Activated CD8-positive, alpha-beta memory T cell treated with anti-CD3 and anti-CD28 coated beads for 36 hours (primary cell): ENCODE results near the gene SPTLC2. TPM values are rescaled to one million over a fixed set of nuclear protein-coding genes. Genes with fewer than 3 reads are reported as not detected.
"Not testable (repeated sequence)": the region's sequence is repeated elsewhere in the genome, so short reads cannot be mapped to it uniquely, and the experiment has no call there.

Source experiments
- CTCF ChIA-PET: fragments of 350-600 bp; sonication (Branson Sonifier 250); formaldehyde crosslinking; loops from one replicate; lab custom pipeline; 2021; ENCODE audit warnings: antibody characterized with exemption; lab: Charles Lee
- POLR2A ChIA-PET: fragments of 350-600 bp; sonication (Branson Sonifier 250); formaldehyde crosslinking; loops from one replicate; lab custom pipeline; 2021; ENCODE audit warnings: antibody characterized with exemption; lab: Charles Lee
- total RNA-seq, 2 experiments: library from RNA; stranded (reverse); gene quantifications; one replicate each; pipeline ENCODE4 v1.2.3, GENCODE V29; 2021

The SPTLC2 gene
- total RNA-seq, 2 experiments from 2014 or later = 23.4 to 28.7 TPM

DNA sequence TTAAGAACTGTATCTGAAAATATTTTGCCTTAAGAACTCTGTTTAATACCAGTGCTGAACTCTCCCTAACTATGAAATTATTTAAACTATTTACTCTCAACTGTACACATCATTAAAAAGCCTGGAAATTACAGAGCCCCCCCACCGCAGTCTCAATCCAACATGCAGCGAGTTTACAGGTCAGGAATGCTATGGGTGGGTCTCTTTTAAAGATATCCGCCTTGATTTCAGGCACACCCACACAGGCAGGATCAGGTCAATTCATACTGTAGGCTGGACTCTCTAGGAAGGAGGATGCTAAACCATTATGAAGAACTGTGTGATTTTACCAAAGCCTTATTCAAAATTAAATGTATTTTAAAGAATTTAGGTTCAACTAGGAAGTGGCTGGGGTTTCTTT lies 16.5 kb downstream of the SPTLC2 start:
- ChIA-PET CTCF (no interaction called here), POLR2A (no interaction called here)

DNA sequence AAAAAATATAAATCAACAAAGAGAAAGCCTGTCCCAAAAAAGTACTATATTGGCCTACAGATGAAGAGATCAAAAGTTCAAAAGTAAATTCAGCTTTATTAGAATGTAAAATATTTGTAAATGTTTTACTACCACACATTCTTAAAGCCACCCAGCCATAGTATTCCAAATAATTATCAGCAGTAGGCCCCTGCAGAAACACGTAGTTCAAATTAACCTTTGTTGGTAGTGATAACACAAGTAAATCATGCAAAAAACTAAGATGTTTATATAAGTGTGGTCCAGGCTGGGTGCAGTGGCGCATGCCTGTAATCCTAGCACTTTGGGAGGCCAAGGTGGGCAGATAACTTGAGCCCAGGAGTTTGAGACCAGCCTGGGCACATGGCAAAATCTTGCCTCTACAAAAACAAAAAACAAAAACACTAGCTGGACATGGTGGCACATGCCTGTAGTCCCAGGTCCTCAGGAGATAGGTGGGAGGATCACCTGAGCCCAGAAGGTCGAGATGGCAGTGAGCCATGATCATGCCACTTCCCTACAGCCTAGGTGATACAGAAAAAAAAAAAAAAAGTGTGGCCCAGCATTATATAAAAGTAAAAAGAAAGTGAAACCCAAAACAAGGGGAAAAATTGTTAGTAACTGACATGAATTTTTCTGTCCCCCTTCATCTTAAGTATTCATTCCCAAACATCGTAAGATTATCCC lies 17.9 kb downstream of the SPTLC2 start:
- POLR2A ChIA-PET = no interaction called here

DNA sequence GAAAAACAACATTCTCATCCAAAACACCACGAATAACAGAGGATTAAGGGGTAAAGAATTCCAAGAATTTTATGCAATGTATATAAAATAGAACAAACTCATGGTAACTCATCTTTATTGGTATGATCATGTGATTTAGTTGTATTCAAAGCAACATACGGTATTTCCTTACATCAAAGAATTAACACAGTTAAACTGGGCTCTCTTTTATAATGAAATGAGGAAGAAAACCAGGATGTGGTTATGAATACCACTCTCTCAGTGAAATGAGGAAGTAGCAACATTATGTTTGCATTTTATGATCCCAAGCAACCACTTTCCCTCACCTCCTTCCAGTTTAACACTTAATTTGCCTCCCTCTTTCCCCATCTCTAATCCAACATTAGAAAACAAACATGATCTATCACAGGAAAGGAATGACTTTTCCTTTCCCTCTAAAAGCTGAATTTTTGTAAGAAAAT lies 22.9 kb downstream of the SPTLC2 start:
- CTCF ChIA-PET = no interaction called here
- POLR2A ChIA-PET = no interaction called here

More for the DNA sequence above, 17.9 kb downstream of the SPTLC2 start:
- CTCF ChIA-PET = no interaction called here

DNA sequence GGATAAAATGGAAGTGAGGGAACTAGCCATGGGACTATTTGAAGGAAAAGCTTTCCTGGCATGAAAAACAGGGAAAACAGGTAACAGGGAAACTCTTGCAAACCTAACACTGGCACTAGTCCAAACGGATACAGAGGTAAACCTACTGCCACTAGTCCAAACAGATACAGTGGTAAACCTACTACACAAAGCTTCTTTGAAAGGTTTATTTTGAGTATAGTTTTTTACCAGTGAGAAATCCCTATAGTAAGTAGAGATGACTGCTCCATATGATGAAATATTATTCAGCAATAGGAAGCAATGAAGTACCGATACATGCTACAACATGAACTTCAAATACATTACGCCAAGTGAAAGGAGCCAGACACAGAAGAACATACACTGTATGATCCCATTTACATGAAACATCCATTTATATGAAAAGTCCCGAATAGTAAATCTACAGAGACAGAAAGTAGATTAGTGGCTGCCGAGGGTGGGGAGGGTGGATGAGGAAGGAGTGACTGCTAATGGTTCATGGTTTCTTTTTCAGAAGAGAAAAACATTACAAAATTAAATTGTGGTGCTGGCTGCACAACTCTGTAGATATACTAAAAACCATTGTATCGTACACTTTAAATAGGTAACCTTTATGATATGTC lies 25.5 kb downstream of the SPTLC2 start:
- ChIA-PET CTCF (interaction anchor here (0.6 kb wide), 1 partner anchor 13 kb away, joined by 3 read pairs; no protein-coding TSS in a partner anchor), POLR2A (no interaction called here)

DNA sequence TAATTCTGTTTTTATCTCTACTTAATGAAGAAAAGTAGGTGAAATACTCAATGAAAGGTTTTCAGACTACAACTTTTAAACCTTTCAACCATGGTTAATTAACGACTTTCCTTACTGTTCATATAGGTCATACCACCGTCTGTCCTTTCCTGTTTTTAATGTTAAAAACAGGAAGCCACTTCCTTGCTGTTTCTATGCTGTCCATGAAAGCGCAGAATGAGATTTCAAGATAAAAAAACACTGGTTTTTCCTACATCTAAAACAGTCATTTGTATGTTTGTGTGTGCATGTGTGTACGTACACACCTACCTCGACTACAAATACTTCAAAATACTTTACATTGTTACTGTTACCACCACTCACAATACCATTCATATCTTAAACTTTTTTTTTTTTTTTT lies 27.3 kb downstream of the SPTLC2 start:
- ChIA-PET CTCF (no interaction called here), POLR2A (interaction anchor here (0.7 kb wide), 1 partner anchor 75 kb away, joined by 6 read pairs; no protein-coding TSS in a partner anchor)

DNA sequence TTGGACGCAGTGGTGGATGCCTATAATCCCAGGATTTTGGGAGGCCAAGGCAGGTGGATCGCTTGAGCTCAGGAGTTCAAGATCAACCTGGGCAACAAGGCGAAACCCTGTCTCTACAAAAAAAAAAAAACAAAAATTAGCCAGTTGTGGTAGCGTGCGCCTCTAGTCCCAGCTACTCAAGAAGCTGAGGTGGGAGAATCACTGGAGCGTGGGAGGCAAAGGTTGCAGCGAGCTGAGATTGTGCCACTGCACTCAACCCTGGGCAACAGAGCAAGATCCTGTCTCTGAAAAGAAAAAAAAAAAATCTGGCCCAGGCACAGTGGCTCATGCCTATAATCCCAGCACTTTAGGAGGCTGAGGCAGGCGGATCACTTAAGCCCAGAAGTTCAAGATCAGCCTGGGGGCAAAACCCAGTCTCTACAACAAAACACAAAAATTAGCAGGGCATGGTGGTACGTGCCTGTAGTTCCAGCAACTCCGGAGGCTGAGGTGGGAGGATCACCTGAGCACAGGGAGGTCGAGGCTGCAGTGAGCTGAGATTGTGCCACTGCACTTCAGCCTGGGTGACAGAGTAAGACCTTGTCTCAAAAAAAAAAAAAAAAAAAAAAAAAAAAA lies 27.9 kb downstream of the SPTLC2 start:
- CTCF ChIA-PET = interaction anchor here (1.2 kb wide), 1 partner anchor 8 kb away, joined by 3 read pairs; no protein-coding TSS in a partner anchor

DNA sequence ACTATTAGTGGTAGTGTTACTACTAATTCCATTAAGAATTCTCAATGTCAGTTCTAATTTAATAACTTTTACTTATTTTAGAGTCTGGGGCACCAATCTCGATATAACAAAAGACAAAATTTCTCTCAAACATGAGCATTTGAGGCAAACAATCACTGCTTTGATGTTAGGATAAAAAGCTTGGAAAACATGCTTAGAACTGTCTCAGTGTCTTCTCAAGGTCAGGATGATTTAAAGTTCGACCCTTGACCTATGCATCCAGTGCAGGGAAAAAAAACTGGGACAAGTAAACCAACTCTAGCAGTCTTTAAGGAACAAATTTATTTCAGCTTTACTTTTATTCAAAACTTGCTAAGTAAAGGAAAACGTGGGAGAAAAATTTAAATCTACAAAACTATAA lies 31.1 kb downstream of the SPTLC2 start:
- ChIA-PET CTCF (no interaction called here), POLR2A (no interaction called here)

More for the DNA sequence above, 27.9 kb downstream of the SPTLC2 start:
- POLR2A ChIA-PET = not testable (repeated sequence)

DNA sequence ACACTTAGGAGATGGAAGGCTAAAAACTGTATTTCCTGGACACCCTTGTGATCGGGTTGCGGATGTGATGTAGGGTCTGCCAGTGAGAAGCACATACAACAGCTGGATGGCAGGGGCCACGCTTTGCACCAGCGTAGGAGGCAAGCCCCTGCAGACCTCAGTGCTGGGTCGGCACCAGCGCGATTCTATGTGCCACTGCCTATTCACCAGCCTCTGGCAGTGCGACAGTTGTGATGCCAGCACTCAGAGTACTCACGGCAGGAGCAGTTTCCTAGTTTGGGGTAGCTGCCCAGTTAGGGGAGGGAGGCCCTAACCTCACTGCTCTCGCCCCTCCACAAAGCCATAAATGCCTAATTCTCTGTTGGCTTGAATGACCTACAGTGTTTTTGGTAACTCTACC lies 31.6 kb downstream of the SPTLC2 start:
- ChIA-PET CTCF (no interaction called here), POLR2A (no interaction called here)

DNA sequence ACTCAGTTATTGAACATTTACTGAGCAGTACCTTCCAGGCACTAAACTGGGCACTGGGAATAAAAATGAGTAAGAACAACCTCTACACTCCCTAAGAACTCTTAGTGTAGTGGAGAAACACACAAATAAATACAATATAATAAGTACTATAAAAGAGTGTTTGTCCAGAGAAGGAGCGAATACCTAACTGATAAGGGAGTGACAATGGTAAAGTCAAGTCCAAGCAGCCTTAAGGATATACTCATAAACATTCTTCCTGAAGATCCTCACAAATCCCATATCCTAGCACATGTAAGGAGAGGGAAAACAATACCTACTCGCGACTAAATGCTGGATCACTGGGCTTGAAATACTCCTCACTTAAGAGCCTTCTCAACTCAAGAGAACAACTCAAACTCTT lies 32.8 kb downstream of the SPTLC2 start:
- CTCF ChIA-PET = no interaction called here
- POLR2A ChIA-PET = no interaction called here

DNA sequence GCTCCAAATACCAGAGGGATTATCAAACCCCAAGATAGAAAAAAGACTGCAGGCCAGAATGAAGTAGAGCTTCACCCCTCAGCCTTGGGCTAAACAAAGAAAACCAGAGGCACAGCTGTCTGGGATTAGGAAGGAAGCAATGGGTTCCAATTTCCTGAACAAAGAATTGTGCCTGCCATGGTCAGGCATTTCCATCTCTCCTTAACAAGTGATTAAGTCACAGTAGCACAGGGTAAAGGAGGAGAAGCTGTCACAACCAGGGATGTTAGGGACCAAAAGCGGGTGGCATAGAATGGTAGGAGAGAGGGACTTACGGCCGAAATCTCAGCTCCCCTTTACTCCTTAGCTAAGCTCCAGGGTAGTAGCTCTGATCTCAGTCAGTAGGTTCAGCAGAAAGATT lies 33.9 kb downstream of the SPTLC2 start:
- POLR2A ChIA-PET = no interaction called here
- CTCF ChIA-PET = interaction anchor here (0.8 kb wide), 1 partner anchor 20 kb away, joined by 3 read pairs; no protein-coding TSS in a partner anchor

DNA sequence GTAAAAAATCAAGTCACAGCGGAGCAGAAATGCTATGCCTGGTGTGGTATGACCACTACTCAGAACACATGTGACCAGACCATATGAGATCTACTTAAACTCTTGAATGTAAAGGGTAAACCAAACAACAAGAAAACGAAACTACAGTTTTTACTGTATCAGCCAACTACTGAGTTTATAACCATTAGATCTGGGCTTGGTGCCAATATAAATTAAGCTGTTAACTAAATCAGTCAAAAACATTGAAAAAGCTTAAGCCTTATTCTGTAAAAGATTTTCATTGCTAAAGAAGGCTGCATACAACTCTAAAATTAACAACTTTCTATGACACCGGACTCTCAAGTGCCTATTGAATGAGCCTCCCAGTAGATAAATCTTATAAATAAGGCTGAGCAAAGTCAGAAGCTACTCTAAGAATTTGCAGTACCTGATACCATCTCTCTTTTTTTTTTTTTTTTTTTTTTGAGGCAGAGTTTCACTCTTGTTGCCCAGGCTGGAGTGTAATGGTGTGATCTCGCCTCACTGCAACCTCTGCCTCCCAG lies 35.4 kb downstream of the SPTLC2 start:
- CTCF ChIA-PET = interaction anchor here (0.8 kb wide), 1 partner anchor 77 kb away, joined by 3 read pairs; no protein-coding TSS in a partner anchor

DNA sequence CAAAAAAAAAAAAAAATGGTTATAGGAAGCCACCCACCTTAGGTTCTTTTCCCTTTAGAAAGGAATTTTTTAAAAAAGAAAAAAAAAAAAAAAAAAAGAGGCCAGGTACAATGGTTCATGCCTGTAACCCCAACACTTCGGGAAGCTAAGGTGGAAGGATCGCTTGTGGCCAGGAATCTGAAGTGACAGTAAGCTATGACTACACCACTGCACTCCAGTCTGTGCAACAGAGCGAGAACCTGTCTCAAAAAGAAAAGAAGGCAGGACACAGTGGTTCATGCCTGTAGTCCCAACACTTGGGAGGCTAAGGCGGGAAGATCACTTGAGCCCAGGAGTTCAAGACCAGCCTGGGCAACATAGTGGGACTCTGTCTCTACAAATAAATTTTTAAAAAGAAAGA lies 36.0 kb downstream of the SPTLC2 start:
- ChIA-PET CTCF (no interaction called here), POLR2A (no interaction called here)

More for the DNA sequence above, 35.4 kb downstream of the SPTLC2 start:
- POLR2A ChIA-PET = interaction anchor here (0.7 kb wide), 1 partner anchor 72 kb away, joined by 10 read pairs; no protein-coding TSS in a partner anchor

DNA sequence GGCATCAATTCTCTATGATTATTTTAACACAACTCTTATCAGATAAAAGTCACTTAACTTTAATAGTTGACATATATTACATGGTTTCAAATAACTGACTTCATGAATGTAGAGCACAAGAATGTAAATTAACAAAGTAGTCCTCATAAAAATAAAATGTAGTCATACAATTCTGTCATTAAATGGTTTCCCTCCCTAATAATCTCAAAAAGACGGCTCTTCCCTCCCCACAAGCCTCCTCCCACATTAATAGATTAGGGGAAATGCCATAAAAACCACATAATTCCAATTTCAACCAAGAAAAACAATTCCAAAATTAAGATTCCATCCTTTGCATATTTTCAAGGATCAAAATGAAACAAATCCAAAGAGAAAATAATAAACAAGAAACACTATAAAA lies 36.7 kb downstream of the SPTLC2 start:
- POLR2A ChIA-PET = no interaction called here
- CTCF ChIA-PET = no interaction called here

DNA sequence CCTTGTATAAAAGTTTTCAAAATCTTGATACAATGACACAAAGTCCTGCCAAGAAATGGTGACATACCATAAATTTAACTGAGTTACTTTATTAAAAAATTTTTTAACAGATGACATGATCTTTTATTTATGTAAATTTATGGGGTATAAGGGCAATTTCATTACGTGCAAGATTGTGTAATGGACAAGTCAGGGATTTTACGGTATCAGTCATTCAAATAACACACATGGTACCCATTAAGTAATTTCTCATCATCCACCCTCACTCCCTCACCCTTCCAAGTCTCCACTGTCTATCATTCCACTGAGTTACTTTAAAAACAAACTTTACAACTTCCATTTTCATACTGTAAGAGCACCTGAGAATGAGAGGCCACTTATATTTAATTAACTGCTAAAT lies 37.4 kb downstream of the SPTLC2 start:
- ChIA-PET POLR2A (no interaction called here), CTCF (no interaction called here)

DNA sequence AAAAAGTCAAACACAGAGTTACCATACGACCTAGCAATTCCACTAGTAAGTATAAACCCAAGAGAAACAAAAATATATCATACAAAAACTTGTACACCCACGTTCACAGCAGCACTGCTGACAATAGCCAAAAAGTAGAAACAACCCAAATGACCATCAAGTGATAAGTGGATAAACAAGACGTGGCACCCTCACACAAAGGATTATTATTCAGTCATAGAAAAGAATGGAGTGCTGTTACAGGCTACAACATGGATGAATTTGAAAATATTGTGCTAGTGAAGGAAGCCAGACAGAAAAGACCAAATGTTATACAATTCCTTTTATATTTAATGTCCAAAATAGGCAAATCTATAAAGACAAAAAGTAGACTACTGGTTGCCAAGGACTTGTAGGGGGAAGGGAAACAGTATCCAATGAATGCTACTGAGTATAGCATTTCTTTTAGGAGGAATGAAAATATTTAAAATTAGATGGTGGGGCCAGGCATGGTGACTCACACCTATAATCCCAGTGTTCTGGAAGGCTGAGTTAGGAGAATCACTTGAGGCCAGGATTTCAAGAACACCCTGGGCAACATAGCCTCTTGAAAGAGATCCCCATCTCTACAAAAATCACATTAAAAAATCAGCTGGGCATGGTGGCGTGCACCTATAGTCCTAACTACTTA lies 41.9 kb downstream of the SPTLC2 start:
- ChIA-PET POLR2A (no interaction called here), CTCF (no interaction called here)

DNA sequence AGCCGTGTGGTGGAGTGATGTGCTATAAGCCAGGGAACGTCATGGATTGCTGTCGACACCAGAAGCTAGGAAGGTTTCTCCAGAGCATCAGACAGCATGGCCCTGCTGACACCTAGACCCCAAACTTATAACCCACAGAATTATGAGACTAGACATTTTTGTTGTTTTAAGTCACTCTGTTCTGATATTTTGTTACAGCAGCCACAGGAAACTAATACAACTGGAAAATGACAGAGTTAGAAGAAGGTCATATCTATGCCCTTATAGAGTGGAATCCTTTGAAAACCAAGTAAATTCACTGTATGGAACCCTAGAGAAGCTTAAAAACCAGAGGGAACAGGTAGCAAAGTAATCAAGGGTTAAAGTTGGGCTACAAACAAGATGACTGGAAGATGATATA lies 42.5 kb downstream of the SPTLC2 start:
- ChIA-PET CTCF (no interaction called here), POLR2A (no interaction called here)

DNA sequence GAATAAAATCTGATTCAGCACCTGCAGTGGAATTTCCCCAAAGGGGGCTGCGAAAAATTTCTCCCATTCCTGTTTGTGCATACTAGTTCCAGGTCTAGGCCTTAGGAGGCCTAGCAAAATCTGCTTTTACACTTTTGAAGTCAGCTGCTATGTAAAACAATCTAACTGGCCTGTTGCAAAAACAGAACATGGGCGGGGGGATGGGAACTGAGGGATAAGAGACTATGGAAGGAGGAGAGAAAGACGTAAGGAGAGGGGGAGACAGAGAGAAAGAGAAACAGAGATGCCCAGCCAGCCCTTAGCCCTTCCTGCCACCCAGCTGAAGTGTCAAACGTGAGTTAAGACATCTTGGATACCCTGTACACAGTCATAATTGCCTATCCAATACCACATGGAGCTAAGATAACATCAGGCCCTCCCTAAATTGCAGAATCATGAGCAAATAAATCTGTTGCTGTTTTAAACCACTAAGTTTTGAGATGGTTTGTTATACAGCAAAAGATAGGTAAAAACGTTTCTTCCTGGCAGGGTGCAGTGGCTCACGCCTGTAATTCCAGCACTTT lies 45.6 kb downstream of the SPTLC2 start:
- ChIA-PET CTCF (interaction anchor here (0.7 kb wide), 1 partner anchor 25 kb away, joined by 4 read pairs; no protein-coding TSS in a partner anchor), POLR2A (no interaction called here)

DNA sequence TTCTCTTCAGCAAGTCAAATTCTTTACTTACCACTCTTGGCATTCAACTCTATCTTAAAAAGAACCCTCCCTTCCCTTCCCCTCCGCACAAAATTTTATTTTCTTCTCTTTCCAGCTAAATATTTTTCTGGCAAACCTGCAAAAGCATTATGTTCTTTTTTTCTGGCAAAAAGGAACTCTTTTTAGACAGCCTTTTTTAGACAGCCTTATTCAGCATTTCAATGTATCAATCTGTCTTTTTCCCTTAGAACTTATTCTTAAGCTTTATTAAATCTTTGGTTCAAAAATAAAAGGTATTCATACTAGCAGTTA lies 50.5 kb downstream of the SPTLC2 start:
- POLR2A ChIA-PET = no interaction called here
- CTCF ChIA-PET = no interaction called here

DNA sequence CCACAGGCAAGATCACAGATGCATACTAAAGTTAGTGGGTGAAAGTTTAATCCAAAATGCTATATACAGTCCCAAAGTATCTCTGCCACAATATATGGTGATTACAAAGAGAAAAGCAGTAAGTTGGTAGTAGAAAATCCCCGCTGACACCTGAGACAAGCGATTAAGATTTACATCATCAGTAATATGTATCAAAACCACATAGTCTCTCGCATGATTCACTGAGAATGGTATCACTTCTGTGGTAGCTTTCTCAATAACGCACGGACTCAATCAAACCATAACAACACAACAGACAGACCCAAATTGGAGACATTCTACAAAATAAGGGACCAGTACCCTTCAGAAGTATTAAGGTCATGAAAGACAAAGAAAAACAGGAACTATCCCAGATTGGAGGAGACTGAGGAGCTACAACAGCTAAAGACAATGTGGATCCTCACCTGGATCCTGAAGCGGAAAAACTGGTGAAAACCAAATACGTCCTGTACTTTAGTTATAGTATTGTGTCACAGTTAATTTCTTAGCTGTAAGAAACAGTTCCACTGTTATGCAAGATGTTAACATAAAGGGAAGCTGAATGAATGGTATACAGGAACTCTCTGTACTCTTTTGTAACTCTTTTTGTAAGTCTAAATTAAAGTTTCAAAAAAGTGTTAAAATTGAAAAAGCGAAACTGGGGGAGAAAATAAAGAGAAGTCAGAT lies 51.0 kb downstream of the SPTLC2 start:
- ChIA-PET CTCF (interaction anchor here (0.5 kb wide), 1 partner anchor 174 kb away, joined by 3 read pairs; no protein-coding TSS in a partner anchor), POLR2A (no interaction called here)
